ENCODE results near the gene ANKRD6.

Gene ANKRD6

DNA sequence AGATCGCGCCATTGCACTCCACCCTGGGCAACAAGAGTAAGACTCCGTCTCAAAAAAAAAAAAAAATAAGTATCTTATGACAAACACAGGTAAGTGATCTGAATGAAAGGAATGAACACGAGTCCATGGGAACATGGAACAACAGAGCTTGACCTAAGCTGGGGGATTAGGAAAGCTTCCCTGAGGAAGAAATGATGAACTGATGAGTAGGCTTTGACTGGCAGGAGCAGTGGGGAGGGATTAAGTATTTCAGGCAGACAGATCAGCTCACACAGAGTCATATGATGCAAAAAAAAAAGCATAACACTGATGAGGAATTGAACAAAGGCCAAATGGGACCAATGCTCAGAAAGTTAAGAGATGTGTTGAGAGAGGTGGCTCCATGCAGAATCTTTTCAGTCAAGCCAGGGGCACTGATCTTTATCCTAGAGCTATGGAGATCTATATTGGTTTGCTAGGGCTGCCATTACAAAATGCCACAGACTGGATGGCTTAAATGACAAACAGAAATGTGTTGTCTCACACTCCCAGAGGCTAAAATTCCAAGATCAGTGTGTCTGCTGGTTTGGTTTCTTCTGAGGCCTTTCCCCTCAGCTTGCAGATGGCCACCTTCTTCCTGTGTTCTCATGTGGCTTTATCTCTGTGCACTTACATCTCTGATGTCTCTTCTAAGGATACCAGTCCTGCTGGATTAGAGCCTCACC, 85.6 kb downstream of the ANKRD6 start:
- DNase-seq: no peak

DNA sequence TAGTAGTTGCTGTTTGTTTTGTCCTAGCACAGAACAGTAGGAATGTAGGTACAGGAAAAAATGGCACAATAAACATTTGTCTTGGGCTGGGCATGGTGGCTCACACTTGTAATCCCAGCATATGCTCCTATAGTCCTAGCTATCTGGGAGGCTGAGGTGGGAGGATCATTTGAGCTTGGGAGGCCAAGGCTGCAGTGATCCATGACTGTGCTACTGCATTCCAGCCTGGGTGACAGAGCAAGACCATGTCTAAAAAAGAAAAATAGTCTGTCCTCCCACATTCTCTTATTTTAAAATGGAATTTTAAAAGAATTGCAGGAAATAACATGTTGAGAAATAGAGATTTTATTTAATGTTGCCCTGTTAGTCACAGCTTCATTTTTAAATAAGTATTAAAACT, 87.8 kb downstream of the ANKRD6 start:
- DNase-seq: no peak

- DNase-seq: no peak
Observed at GRCh38 chr6:89522778-89523177, 89.8 kb downstream of the ANKRD6 start.

GRCh38 chr6:89525786-89526562, 93.0 kb downstream of the ANKRD6 start:
- DNase-seq: no peak

GRCh38 chr6:89526563-89526869, 93.6 kb downstream of the ANKRD6 start:
- DNase-seq: no peak

DNA sequence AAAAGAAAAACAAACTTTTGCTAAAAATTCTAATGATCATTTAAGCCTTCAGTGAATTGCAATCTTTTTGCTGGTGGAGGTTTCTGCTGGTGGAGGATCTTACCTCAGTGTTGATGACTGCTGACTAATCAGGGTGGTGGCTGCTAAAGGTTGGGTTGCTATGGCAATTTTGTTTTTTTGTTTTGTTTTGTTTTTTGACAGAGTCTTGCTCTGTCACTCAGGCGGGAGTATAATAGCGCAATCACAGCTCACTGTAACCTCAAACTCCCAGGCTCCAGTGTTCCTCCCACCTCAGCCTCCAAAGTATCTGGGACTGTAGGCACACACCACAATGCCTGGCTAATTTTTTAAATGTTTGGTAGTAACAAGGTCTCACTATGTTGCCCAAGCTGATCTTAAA, 94.7 kb downstream of the ANKRD6 start:
- no peak for DNase-seq

DNA sequence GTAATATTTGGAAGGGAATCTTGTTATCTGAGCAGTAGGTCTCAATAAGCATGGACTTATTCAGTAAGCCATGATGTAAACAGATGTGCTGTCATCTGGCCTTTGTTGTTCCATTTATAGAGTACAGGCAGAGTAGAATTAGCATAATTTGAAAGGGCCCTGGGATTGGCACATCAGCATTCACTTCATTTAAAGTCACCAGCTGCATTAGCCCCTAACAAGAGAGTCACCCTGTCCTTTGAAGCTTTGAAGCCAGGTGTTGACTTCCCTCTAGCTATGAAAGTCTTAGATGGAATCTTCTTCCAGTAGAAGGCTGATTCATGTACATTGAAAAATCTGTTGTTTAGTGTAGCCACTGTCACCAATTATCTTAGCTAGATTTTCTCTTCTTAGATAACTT, 95.9 kb downstream of the ANKRD6 start:
- no peak for DNase-seq

DNA sequence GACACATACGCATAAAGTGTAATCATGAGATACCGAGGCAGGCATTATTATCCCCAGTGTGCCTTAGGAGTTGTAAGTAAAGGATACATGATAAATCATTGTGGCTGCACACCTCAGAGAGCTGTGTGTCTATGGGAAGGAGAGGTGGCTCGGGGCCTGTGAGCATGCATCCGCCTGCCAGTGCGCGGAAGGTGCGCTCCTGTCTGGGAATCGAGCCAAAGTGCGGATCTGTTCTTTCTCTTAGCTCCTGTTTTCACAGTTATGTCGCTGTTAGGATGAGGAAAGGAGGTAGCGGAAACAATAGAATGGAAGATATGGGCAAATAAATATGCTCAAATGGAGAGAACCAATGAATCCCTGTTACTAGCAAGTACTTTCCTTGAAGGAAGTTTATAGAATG, 98.0 kb downstream of the ANKRD6 start:
- DNase-seq: no peak

- DNase-seq: no peak
Observed at GRCh38 chr6:89536231-89536630, 103.3 kb downstream of the ANKRD6 start.

DNA sequence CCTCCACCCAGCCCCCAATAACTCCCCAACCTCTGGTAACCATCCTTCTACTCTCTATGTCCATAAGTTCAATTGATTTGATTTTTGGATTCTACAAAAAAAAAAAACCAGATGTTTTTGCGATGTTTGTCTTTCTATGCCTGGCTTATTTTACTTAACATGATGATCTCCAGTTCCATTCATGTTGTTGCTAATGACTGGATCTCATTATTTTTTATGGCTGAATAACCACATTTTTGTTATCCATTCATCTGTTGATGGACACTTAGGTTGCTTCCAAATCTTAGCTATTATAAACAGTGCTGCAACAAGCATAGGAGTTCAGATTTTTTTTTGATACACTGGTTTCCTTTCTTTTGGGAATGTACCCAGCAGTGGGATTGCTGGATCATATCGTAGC, 106.8 kb downstream of the ANKRD6 start:
- DNase-seq: no peak

DNA sequence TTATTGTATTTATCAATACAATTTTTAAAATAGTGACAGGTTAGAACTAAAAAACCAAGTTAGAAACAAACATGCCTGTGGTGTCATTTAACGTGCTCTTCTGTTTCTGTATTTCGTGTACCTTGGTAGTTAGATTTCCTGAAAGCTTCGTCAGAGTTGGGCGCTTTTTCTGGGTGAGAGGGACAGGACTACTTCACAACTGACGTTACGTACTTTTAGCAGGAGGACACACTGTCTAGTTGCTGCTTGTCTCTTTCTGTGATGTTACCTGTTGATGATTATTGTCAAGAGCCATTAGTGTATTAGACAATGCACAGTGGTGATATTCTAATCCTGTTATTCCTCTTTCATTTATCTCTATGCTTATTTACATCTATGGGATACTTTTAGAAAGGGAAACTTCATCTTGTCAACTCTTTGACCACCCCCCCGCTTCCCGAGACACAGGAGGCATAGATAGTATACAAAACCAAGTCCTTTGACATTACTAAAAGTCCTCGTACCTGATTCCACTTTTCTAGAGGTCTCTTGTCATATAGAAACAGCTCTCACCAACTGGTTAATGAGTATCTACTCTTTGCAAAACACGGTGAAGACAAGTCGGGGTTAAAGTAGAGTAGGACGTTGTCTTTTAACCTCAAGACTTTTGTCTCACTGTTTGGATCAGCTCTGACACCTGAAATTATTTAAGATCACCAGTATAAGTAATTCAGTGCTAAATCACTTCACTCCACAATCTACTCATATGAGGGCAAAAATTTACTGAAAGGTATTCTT, 109.3 kb downstream of the ANKRD6 start:
- DNase-seq: no peak

DNA sequence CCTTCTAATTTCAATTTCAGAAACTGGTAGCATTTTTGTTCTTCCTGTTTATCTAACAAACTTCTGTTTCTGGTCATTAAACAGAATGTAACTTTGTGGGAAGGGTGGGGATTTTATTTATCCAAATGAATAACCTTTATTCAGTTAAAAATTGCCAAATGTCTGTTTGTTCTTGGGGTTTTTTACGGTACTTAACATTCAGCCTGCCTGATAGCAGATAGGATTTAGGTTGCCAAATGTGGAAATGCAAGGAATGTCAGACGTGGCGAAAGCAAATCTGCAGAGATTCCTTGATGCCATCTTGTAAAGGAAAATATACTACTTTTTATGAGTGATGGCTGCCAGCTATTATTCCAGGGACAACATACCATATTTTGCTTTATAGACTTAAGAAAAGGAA, 109.9 kb downstream of the ANKRD6 start:
- no peak for DNase-seq

- DNase-seq: no peak
Observed at GRCh38 chr6:89547281-89547680, 114.3 kb downstream of the ANKRD6 start.

- DNase-seq: no peak
Observed at GRCh38 chr6:89553431-89553830, 120.5 kb downstream of the ANKRD6 start.

DNA sequence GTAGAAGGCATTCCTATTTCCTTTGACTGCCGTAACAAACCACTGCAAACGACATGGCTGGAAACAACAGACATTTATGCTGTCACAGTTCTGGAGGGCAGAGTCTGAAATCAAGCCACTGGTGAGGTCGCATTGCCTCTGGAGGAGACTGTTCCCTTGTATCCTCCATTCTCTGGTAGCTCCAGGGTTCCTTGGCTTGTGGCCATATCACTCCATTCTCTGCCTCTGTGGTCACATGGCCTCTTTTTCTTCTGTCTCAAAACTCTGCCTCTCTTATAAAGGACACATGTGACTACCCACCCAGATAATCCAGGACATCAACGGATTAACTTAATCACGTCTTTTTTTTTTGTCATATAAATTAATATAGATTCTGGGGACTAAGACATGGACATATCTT, 121.2 kb downstream of the ANKRD6 start:
- DNase-seq: no peak

DNA sequence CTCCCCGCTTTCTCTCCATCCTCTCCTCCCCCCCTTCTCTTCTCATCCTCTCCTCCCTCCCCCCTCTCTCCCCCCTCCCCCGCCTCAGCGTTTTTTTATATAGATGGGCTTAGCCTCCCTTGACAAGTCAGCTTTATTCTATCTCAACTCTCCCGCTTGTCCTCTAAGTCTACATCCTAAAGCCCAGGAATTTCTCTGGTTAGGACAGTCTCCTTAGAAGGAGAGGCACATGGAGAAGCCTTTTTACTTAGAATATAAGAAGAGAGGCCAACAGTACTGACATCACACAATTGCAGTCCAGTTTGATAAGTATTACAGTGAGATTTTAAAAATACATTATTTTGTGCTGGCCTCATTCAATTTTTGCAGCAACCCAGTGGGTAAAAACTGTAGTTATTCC, 122.1 kb downstream of the ANKRD6 start:
- DNase-seq: no peak

DNA sequence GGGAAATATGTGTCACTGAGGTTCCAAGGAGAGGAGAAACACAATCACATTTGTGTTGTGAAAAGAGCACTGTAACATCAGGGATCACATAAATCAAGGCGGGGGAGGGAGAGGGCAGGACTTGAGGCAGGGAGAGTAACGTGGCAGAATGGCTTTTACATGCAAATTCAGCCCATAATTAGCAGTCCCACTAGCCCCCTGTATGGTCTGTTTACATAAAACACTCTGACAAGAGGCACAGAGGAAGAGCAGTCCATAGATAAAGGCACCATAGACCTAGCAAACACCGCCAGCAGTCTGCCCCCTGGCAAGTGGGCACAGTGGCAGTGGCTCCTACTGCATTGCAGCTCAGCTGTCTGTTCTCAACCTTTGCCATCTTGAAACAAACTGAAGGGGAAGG, 122.9 kb downstream of the ANKRD6 start:
- no peak for DNase-seq

- DNase-seq: no peak
Observed at GRCh38 chr6:89559487-89559886, 126.5 kb downstream of the ANKRD6 start.

GRCh38 chr6:89562093-89562973, 129.4 kb downstream of the ANKRD6 start:
- no peak for DNase-seq

DNA sequence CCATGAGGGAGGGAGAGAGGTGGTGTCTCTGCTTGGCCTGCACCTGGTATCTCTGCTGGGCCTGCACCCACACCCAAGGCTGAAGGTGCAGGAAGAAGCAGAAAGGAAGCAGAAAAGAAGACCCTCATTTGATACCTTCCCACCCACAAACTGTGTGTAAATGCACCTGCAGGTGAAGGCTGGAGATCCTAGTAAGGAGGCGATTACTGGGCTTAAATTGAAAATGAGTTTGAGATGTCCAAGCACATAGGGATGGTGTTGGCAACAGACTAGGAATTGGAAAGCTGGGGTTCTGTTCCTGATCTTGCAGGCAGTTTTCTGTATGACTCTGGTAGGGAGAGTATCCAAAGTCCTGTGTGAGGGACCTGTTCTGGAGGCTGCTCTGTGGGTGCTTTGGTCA, 130.9 kb downstream of the ANKRD6 start:
- no peak for DNase-seq

DNA sequence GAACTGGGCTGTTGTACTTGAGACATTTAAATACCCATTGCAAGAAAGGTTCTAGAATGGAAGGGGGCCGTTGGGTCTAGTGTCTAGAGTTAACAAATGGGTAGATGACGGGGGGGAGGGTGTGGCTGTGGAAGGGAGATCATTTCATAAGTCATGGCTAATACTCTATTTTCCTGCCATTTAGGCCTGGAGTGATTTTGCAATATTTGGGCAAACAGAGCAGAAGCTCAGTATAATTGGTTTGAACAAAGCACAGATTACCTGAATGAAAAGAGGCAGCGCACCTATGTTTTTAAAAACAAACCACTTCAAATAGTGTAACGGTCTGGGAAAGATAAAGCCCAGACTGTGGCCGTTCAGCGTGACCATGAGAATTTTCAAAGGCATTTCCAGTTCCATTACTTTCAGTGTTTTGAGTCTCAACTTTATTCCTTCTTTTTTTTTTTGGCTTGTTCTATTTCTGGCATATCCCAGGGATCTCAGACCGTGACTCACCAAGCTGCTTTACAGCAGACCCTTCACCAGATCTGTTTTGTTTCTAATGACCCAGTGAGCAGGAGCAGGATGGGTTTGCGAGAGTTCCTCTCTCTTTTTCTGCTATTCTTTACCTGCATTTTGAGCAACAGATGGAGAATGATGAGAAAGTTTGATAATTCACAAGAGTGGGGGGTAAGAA, 131.9 kb downstream of the ANKRD6 start:
- DNase-seq: no peak

- no peak for DNase-seq
Observed at GRCh38 chr6:89566008-89566800, 133.3 kb downstream of the ANKRD6 start.
